ENCODE data around the gene C17orf75.

- TF ChIP-seq POLR2A (IDR thresholded peaks at IDR 0.05): no peak
- no peak for TF ChIP-seq CTCF (IDR thresholded peaks at IDR 0.05)
These were observed 14.1 kb downstream of the C17orf75 start for GRCh38 chr17:32327911-32328310.
